ENCODE data around the gene FRYL. TPM values are rescaled to one million over a fixed set of nuclear protein-coding genes. Genes with fewer than 3 reads are reported as not detected.

The FRYL gene
- total and polyA plus RNA-seq, 2 experiments from 2014 or later: 15.7 to 82.3 TPM

DNA sequence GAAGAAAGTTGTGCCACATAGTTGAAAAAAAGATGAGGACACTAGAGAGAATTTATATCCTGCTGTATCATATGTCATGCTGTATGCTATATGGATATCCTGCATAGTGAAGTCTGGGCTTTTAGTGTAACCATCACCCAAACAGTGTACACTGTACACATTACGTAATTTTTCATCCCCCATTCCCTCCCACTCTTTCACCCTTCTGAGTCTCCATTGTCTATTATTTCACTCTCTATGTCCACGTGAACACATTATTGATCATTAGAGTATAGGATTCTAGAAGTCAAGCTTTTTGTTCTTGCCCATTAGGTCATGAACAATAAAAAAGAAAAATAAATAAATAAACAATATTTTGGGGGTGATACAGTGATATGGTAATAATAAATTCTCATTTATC is 18.0 kb upstream of the FRYL start:
- Histone ChIP-seq H3K27ac (no peak overlapping the region), H3K27me3 (no peaks in the 10 kb centered on the region), H3K4me1 (ENCODE audit: insufficient read depth) (no peaks in the 10 kb centered on the region), H3K9me2 (replicated peaks; ENCODE audit: insufficient read depth) (no peaks in the 10 kb centered on the region), H4K20me1 (ENCODE audit: insufficient read depth, poor library complexity, severe bottlenecking) (no peaks in the 10 kb centered on the region), H3K4me2 (no peak overlapping the region), H3K79me2 (no peaks in the 10 kb centered on the region), H2AFZ (no peak overlapping the region), H3K36me3 (replicated peaks; ENCODE audit: insufficient read depth, low read depth) (no peaks in the 10 kb centered on the region), H3K4me3 (no peak overlapping the region), H3K9me3 (ENCODE audit: low read depth) (no peaks in the 10 kb centered on the region)
- no peak for DNase-seq (ENCODE audit: low spot score)
- 86% methylated on average over 2 of the region's 2 CpGs for WGBS (ENCODE audit: low lambda C conversion rate, missing lambda C conversion rate)
- TF ChIP-seq, protein P1, sequence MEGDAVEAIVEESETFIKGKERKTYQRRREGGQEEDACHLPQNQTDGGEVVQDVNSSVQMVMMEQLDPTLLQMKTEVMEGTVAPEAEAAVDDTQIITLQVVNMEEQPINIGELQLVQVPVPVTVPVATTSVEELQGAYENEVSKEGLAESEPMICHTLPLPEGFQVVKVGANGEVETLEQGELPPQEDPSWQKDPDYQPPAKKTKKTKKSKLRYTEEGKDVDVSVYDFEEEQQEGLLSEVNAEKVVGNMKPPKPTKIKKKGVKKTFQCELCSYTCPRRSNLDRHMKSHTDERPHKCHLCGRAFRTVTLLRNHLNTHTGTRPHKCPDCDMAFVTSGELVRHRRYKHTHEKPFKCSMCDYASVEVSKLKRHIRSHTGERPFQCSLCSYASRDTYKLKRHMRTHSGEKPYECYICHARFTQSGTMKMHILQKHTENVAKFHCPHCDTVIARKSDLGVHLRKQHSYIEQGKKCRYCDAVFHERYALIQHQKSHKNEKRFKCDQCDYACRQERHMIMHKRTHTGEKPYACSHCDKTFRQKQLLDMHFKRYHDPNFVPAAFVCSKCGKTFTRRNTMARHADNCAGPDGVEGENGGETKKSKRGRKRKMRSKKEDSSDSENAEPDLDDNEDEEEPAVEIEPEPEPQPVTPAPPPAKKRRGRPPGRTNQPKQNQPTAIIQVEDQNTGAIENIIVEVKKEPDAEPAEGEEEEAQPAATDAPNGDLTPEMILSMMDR (IDR thresholded peaks at IDR 0.05; ENCODE audit: poor library complexity): no peak
- TF ChIP-seq EZH2 (IDR thresholded peaks at IDR 0.05; ENCODE audit: borderline replicate concordance): no peak
- TF ChIP-seq EZH2phosphoT487 (IDR thresholded peaks at IDR 0.05; ENCODE audit: low read depth, severe bottlenecking, unreplicated experiment): no peak

DNA sequence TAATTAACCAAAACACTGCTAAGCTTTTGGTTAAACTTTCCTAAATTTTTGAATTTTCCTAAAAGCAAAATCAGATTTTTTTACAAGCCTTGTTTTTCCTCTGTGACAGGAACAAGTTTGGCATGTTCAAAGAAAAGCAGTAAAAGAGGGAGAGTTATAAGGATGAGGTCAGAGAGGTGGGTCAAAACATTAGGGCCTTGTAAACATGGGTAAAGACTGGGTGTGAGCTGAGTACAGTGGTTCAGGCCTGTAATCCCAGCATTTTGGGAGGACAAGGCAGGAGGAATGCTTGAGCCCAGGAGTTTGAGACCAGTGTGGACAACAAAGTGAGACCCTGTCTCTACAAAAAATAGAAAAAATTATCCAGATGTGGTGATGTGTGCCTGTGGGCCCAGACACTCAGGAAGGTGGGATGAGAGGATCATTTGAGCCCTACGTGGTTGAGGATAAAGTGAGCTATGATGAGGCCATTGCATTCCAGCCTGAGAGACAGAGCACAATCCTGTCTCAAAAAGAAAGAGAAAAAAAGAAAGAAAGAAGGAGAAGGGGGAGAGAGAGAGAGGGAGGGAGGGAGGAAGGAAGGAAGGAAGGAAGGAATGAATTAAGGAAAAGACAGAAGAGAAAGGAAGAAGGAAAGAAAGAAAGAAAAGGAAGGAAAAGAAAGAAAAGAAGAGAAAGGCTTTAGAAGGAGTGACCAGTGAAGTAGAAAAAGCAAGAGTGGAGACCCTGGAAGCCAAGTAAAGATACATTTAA is 17.0 kb upstream of the FRYL start:
- WGBS (ENCODE audit: low lambda C conversion rate, missing lambda C conversion rate): 50% methylated on average over 1 of the region's 1 CpG
- DNase-seq (ENCODE audit: low spot score): no peak
- TF ChIP-seq, protein P1 (IDR thresholded peaks at IDR 0.05; ENCODE audit: poor library complexity): no peak
- TF ChIP-seq EZH2phosphoT487 (IDR thresholded peaks at IDR 0.05; ENCODE audit: low read depth, severe bottlenecking, unreplicated experiment): no peak
- no peak for TF ChIP-seq EZH2 (IDR thresholded peaks at IDR 0.05; ENCODE audit: borderline replicate concordance)
- Histone ChIP-seq H3K4me3 (no peak overlapping the region), H3K79me2 (no peaks in the 10 kb centered on the region), H3K4me2 (no peak overlapping the region), H3K36me3 (replicated peaks; ENCODE audit: insufficient read depth, low read depth) (no peaks in the 10 kb centered on the region), H3K4me1 (ENCODE audit: insufficient read depth) (no peaks in the 10 kb centered on the region), H3K27ac (no peak overlapping the region), H3K9me2 (replicated peaks; ENCODE audit: insufficient read depth) (no peaks in the 10 kb centered on the region), H3K9me3 (ENCODE audit: low read depth) (no peaks in the 10 kb centered on the region), H4K20me1 (ENCODE audit: insufficient read depth, poor library complexity, severe bottlenecking) (no peaks in the 10 kb centered on the region), H2AFZ (no peak overlapping the region), H3K27me3 (no peaks in the 10 kb centered on the region)

DNA sequence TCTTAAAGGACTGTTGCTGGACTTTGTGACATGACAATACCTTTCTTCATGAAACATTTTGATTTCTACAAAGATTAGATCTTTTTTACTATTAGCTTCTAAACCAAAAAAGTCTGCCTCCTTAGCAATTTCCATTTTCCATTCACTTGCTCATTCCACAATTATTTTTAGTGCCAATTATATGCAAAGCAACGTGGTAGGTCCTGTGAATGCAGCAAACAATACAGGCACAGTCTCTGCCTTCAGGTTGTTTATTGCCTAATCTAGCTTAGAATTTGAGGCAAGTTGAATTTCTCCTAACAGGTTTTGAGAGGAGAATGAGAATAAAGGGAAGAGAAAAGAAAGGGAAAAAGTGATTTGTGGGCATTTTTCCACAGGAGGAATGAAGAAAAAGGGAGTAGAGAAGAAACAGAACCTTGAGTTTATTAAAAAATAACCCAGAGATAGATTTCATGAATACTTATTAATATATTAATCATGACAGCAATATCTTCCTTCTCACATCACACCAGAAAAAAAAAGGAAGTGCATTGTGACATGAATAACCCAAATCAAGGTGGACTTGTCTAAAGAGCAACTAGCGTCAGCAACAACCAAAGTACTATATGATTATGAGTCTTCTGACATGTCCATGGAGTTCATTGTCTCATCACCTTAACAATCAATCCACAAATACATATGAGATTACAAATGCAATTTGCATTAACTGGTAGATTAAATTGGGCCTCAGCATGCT is 16.3 kb upstream of the FRYL start:
- WGBS (ENCODE audit: low lambda C conversion rate, missing lambda C conversion rate): 79% methylated on average over 2 of the region's 2 CpGs
- Histone ChIP-seq H3K9me3 (ENCODE audit: low read depth) (no peaks in the 10 kb centered on the region), H3K9me2 (replicated peaks; ENCODE audit: insufficient read depth) (no peaks in the 10 kb centered on the region), H3K4me3 (no peak overlapping the region), H2AFZ (no peak overlapping the region), H3K4me2 (no peak overlapping the region), H3K4me1 (ENCODE audit: insufficient read depth) (no peaks in the 10 kb centered on the region), H3K36me3 (replicated peaks; ENCODE audit: insufficient read depth, low read depth) (no peaks in the 10 kb centered on the region), H4K20me1 (ENCODE audit: insufficient read depth, poor library complexity, severe bottlenecking) (no peaks in the 10 kb centered on the region), H3K27me3 (no peaks in the 10 kb centered on the region), H3K27ac (no peak overlapping the region), H3K79me2 (no peaks in the 10 kb centered on the region)
- TF ChIP-seq, protein P1 (IDR thresholded peaks at IDR 0.05; ENCODE audit: poor library complexity): no peak
- TF ChIP-seq EZH2phosphoT487 (IDR thresholded peaks at IDR 0.05; ENCODE audit: low read depth, severe bottlenecking, unreplicated experiment): no peak
- TF ChIP-seq EZH2 (IDR thresholded peaks at IDR 0.05; ENCODE audit: borderline replicate concordance): no peak
- DNase-seq (ENCODE audit: low spot score): no peak

Measured in hepatocyte (in vitro differentiated cells).